Stimulated activated CD8-positive, alpha-beta memory T cell treated with anti-CD3 and anti-CD28 coated beads, Interleukin-4, amount 100 ng/mL, for 48 hours (primary cell): ENCODE data around the gene EGR1.

Source experiments
- DNase-seq: peaks from one replicate; pipeline ENCODE4 v3.0.0-alpha.2; 2020

The EGR1 gene

DNA sequence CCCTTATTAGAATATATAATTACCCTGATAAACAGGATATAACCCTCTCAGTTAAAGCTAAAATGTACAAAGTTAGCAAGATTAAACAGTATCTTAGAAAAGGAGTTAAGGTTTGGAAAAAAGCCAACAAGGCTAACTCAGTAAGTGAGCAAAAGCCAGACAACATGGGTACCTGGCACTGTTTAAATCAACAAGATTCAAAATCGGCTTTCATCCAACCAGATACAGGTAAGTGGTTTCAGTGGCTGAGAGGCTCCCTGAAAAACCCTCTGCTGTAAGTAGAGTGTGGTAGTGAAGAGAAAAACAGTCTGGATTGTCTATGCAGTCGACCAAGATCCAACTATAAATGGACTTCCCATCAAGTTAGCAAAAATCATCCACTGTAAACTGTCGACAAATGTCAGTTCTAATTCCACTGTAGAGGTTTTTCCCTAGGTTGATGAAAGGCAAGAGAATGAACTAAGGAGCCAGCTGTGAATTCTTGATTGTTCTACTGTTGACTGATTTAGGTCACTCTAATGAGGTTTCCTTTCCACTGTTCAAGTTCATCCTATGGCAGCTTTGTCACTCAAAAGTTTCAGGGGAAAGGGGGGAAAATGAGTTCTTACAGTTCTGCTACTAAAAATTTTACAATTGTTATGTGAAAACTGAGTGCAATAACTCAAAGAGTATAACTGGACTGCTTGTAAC lies 50.4 kb downstream of the EGR1 start:
- DNase-seq = no peak

DNA sequence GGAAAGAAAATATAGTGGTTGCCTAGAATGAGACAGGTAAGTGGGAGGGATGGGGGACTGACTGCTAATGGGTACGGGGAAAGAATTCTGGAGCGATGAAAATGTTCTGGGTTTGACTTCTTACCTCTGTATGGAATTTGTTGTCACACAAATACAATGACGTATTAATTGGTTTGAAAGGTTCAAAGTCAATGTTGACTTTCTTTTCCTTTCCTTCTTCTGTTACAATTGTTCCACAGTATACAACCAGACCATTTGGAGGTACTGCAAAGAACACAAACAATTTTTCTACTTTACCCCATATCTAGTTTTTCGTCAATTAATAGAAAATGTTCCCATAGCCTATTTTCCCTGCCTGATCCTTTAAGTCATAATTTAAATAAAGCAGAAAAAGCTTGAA lies 52.2 kb downstream of the EGR1 start:
- no peak for DNase-seq
